GM18511 (cell line): ENCODE measurements around the gene RACK1.
"Not testable (repeated sequence)": the region's sequence is repeated elsewhere in the genome, so short reads cannot be mapped to it uniquely, and the experiment has no call there.

Experiments used
- ATAC-seq: cut with Tn5 transposase; IDR thresholded peaks from one replicate; pipeline ENCODE4 v1.9.1; 2021; ENCODE audit warnings: mild to moderate bottlenecking, moderate library complexity; ENCODE audit not compliant: unreplicated experiment

The RACK1 gene

GRCh38 chr5:181243564-181244343 lies at the start of gene RACK1:
Gene RACK1, minus strand, starts transcription at chr5:181243906. Its CDS starts 106 bp downstream, at chr5:181243800.
- ATAC-seq = peak; percentile 70

DNA sequence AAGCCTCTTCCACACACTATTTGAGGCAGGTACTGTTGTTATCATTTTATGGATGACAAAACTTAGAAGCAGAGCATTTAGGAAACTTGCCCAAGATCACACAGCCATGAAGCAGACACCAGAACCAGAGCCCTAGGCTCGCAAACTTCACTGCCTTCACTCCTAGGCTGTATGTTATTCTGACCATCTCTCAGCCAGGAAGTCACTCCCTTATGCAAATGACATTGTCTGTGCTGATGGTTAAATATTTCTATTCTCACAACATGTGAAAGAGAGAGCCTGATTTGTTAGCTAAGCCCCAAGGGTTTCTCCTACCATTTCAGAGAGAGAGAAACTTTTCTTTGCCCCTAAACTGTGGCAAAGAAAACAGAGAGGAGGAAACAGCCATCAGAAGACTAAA lies 43.6 kb upstream of the RACK1 start:
- ATAC-seq = not testable (repeated sequence)

- not testable (repeated sequence) for ATAC-seq
These were observed 42.4 kb upstream of the RACK1 start for GRCh38 chr5:181285962-181286705.

DNA sequence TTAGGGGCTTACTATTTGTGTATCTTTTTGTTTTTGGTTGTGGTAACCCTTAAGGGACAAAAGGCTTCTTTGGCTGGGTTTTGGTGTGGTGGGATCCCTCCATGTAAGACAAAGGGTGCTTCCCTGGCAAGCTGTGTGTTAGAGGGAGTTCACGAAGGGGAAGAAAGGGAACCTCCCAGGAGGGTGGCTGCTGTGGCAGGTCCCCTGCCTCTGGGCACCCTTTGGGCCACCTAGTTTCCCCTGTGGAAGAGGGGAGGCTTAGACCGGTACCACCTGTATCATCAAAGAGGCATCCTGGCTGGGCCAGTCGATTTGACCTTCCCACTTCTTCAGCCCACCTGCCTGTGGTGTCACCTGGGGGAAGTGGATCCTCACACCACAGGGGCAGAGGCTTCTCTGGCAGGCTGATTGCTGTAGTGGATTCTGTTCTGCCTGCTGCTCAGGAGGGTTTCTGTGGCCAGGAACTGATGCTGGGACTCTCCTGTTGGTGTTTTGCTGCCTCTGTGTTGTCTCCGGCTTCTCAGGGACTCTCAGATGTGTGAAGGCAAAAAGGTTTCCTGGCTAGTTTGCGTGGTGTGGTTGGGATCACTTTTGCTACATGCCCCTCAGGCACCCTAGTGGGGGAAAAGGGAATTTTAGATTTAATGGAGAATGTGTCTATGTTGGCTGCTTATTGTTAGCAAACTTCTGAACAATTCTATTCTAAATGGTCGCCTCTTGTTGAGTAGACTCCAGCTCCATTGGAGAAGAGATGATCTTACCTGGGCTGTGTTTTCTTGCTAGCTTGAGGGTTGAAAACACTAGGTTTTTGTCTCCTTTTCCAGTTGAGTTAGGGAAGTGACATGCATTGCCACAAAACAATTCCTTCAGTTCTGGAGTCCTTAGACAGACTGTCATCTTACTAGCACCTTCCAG lies 40.4 kb upstream of the RACK1 start:
- not testable (repeated sequence) for ATAC-seq

DNA sequence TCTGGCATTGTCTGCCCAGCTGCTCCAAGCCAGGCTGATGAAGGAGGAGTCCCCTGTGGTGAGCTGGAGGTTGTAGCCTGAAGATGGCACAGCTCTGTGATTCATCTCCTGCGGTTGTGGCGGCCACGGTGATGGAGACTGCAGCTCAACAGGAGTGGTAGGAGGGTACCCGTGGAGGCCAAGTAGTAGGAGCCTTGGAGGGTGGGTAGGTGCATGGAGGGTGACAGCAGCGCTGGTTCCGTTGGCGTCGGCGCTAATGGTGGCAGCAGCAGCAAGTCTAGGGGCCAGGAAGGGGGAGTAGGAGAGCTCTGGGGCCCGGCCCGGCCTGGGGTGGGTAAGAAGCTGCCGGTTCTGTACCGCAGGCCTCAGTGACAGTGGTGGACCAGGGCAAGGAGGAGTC lies 39.6 kb upstream of the RACK1 start:
- ATAC-seq = no peak

GRCh38 chr5:181282874-181283273 lies 39.2 kb upstream of the RACK1 start:
- ATAC-seq = no peak

GRCh38 chr5:181282415-181282814 lies 38.7 kb upstream of the RACK1 start:
- not testable (repeated sequence) for ATAC-seq

- no peak for ATAC-seq
These were observed 38.2 kb upstream of the RACK1 start for GRCh38 chr5:181281984-181282316.

DNA sequence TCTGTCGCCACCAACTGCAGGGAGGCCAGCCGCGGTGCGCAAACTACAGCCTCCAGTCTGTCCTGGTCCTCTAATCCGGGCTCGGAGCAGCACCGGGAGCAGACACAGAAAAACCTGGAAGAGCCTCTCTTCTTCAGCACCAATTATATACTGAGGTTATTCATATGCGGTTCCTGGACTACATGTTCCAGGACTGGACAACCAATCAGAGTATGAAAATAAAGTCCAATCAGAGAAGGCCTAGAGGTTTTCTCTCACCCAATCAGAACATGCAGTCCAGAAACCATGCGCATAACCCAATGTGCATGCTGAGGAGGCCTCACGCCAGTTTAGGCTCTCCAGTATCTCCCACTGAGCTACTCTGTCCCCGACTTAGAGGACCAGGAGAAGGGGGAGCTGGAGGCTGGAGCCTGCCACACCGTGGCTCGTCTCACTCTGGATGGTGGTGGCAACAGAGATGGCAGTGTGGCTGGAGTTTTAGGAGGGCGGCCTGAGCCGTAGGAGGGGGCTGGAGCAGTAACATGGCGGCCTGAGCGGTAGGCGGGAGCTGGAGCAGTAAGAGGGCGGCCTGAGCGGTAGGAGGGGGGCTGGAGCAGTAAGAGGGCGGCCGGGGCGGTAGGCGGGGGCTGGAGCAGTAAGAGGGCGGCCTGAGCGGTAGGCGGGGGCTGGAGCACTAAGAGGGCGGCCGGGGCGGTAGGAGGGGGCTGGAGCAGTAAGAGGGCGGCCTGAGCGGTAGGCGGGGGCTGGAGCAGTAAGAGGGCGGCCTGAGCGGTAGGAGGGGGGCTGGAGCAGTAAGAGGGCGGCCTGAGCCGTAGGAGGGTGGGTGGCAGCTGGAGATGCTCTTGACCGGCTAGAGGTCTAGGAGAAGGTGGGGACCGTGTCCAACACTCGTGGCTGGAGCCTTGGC lies 37.6 kb upstream of the RACK1 start:
- no peak for ATAC-seq

DNA sequence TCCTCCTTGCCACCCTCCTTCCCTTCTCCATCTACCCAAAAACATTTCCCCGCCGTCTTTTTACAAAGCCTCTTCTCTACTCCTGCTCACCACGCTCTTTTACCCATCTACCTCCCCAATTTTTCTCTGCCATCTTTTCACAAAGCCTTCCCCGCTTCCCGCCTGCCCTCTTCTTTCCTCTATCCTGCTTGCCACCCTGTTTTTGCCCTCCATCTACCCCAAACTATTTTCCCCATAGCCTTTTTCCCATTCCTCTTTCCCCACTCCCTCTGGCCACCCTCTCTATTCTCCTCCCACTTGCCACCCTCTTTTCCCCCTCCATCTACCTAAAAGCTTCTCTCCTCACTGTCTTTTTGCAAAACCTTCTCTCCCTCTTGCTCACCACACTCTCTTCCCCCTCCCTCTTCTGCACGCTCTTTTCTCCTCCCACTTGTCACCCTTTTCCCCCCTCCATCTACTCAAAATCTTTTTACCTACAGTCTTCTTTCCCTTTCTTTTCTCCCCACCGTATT lies 36.6 kb upstream of the RACK1 start:
- ATAC-seq = no peak

DNA sequence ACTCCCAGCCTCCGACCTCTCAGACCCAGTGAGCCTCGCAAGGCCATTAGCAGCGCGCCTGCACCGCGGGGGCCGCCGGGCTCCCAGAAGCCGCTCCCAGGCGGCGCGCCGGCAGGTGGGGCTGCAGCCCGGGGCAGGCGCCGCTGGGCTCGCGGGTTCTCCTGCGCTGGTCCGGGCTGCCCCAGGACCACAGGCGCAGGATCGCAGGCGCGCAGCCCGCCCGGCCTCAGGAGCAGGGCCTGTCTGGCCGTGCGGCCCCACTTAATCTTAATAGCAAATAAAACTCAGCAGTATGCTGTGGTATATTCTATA lies 29.7 kb upstream of the RACK1 start:
- ATAC-seq = not testable (repeated sequence)

DNA sequence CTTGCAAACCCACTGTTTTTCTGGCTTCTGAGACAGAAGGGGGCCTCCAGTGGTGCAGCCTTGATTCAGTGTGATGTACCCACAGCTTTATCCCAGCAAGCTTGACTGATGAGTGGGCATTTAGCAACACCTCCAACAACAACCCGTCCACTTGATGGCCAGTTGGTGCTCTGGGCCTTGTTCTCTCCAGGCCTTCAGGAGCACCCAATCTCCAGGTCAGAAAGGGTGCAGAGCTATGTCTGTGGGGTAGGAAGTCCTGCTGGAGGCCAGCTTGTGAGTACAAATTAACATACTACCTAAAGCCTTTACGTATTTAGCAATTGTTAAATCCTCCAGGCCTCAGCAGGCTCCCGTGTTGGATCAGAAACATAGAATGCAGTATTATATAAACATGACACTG lies 27.4 kb upstream of the RACK1 start:
- no peak for ATAC-seq

- not testable (repeated sequence) for ATAC-seq
These were observed 24.2 kb upstream of the RACK1 start for GRCh38 chr5:181267907-181268306.

DNA sequence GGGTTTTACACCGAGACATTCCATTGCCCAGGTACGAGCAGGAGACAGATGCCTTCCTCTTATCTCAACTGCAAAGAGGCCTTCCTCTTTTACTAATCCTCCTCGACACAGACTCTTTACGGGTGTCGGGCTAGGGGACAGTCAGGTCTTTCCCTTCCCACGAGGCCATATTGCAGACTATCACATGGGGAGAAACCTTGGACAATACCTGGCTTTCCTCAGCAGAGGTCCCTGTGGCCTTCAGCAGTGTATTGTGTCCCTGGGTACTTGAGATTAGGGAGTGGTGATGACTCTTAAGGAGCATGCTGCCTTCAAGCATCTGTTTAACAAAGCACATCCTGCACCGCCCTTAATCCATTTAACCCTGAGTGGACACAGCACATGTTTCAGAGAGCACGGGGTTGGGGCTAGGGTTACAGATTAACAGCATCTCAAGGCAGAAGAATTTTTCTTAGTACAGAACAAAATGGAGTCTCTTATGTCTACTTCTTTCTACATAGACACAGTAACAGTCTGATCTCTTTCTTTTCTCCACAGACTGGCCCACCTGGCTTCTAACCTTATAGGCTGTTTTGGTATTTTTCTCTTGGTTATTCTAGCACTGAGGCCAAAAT lies 23.7 kb upstream of the RACK1 start:
- ATAC-seq = not testable (repeated sequence)

DNA sequence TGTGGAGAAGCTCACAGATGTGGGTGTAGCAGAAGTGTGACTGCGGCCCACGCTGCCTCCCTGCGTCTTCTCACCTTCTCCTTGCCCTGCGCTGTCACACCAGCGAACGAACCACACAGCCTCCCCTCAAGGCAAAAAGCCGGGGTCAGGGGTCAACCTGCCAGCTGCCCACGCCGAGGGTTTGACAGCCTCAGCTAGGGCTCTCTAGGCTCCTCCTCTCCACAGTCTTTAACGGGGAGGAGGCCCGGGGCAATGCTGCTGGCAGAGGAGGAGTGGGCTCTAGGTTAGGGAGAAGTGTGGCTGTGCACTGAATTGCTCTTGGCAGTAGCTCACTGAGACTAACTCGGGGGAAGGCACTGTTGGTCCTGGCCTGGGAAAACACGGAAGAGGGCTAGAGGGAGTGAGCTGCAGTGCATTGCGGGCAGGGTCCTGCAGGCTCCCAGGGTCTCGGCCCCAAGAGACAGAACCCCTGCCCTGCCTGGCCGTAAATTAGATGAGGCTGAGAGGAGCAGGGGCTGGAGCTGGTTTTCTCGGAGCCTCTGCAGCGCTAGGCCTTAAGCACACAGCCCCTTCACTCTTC lies 21.5 kb upstream of the RACK1 start:
- no peak for ATAC-seq

DNA sequence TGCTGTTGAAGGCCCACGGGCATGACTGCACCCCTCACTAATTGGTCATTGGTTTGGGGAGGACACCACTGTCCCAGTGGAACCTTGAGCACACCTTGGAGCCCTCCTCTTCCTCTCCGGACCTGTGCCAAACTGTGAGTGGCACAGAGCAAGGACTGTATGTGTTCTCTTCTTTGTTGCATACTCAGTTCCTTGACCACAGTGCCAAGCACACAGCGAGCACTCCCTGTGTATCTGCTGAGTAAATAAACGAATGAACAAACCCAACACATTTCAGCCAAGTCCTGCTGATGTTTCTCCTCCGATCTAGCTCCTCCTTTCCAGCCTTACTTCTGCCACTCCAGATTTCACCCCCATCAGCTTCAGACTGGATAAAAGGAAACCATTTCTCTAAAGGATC lies 19.9 kb upstream of the RACK1 start:
- no peak for ATAC-seq

- peak; percentile 59 for ATAC-seq
These were observed 17.8 kb upstream of the RACK1 start for GRCh38 chr5:181261320-181262049.

DNA sequence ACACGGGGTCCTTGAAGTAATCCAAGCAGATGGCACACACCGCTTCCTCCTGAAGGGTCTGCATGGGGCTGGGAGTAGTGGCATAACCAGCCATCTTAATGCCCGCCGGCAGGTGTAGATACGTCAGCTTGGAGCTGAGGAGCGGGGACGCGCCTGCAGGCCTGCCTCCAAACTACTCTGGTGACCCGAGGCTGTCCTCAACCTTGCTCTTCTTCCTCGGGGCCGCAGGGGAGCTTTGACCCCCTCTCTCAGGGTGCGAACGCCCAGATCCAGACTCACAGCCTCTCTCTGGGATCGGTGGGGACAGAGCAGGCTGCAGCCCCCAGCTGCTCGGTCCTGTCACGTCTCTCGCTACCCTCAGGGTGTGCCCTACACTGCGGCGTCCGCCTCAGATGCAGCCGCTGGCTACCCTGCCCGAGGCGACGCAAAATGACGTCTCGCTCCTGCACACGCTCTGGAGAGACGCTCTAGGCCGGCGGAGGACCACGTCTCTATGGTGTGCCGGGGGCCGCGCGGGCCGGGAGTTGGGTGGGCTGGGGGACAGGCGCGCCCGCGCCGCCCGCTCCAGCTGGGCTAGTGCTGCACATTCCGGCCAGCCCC lies 17.1 kb upstream of the RACK1 start, which contains the start of gene TRIM52:
TRIM52 (minus strand) TSS at position 424 of the 600 bp plus-strand sequence; CDS start at position 94, 330 bp downstream.
- peak; percentile 84 for ATAC-seq
